Activated naive CD4-positive, alpha-beta T cell (primary cell): ENCODE measurements around the gene MPC1.
"Not testable (repeated sequence)": the region's sequence is repeated elsewhere in the genome, so short reads cannot be mapped to it uniquely, and the experiment has no call there.

Source experiments
- DNase-seq, 4 experiments: peaks; one replicate each; lab custom pipeline; 2025; lab: John Stamatoyannopoulos, UW

MPC1 gene

GRCh38 chr6:166406197-166406596 is 23.5 kb upstream of the MPC1 start:
- DNase-seq = no peak

DNA sequence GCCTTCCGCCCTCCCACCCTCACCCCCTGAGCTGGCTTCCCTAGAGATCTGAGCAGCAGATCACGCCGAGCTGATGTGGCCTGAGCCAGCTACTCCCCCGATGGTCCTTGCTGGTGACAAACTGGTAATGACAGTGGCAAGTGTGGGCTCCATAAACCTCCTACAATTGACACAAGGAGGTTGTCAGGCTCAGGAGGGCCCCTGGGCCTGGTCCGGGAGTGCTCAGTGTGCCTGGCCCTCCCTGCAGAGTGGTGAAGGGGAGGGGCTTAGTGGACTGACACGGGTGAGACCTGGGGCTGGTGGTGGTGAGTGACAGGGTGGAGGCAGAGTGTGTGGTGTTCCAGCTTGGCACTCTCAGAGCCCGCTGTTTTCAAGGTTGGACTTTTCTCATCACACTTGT is 22.6 kb upstream of the MPC1 start:
- DNase-seq = no peak

- no peak for DNase-seq
Measured at GRCh38 chr6:166402582-166403277, 20.0 kb upstream of the MPC1 start.

GRCh38 chr6:166400649-166401250 is 18.0 kb upstream of the MPC1 start:
- DNase-seq = peak in 2 of 4 experiments; percentile 16 to 34

GRCh38 chr6:166400181-166400580 is 17.4 kb upstream of the MPC1 start:
- no peak for DNase-seq

DNA sequence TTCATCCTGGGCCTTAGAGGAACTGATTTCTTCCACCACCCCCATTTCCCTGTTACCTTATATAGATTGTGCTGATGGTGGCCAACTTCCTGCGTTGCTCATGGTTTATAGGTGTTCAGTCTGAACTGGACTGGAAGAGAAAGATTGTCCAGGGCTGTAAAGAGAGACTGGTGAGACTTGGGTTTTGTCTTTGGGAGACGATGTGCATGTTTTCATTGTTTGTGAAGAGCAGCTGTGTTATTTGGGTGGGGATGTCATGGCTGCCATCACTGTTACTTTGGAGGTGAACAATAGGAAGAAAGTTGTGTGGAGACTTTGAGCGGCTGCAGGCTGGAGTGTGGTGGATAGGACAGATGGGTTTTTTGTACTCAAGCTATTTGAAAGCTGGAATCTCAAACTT is 15.6 kb upstream of the MPC1 start:
- DNase-seq = no peak

GRCh38 chr6:166397849-166398248 is 15.1 kb upstream of the MPC1 start:
- DNase-seq = no peak

DNA sequence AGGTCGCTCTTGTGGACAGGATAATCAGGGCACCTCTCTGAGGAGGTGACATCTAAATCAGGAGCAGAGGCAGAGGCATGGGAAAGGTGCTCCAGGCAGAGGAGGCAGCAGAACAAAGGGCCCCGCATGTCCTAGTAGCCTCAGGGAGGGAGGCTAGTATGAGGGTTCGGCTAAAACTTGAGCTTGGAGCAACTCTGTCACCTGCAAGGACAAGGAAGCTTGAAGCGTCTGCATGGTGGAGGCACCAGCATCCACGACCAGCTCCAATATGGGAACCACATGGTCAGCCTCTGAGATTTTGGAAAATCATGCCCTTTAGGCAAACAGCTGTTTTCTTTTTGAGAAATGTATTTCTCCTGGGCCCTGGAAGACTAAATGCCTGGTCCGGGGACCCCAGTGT is 13.0 kb upstream of the MPC1 start:
- no peak for DNase-seq

DNA sequence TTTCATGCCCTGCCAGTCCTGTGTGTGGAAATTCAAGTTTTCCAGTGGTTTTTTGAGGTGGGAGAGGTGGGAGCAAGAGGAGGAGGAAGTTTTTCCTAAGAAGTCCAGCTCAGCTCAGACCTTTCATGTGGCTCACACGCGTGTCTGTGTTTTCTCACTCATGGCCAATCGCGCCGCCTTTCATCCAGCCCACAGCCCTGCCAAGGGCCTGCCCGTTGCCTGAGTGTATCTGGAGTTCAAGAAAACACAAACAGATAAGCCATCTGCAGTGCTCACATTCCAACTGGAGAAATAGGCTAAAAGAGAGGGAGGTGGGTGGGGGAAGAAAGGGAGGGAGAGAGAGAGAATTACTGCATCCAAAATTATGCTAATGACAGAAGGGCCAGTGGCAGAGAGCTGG is 12.6 kb upstream of the MPC1 start:
- no peak for DNase-seq

- no peak for DNase-seq
Measured at GRCh38 chr6:166394036-166394892, 11.5 kb upstream of the MPC1 start.

GRCh38 chr6:166393535-166393823 is 10.7 kb upstream of the MPC1 start:
- DNase-seq = no peak

- DNase-seq = not testable (repeated sequence)
Measured at GRCh38 chr6:166392755-166393534, 10.2 kb upstream of the MPC1 start.

- DNase-seq = no peak
Measured at GRCh38 chr6:166389119-166389518, 6.4 kb upstream of the MPC1 start.

GRCh38 chr6:166388290-166389004 is 5.7 kb upstream of the MPC1 start:
- no peak for DNase-seq

- no peak for DNase-seq
Measured at GRCh38 chr6:166387642-166388289, 5.0 kb upstream of the MPC1 start.

- DNase-seq = not testable (repeated sequence)
Measured at GRCh38 chr6:166387098-166387497, 4.4 kb upstream of the MPC1 start.

DNA sequence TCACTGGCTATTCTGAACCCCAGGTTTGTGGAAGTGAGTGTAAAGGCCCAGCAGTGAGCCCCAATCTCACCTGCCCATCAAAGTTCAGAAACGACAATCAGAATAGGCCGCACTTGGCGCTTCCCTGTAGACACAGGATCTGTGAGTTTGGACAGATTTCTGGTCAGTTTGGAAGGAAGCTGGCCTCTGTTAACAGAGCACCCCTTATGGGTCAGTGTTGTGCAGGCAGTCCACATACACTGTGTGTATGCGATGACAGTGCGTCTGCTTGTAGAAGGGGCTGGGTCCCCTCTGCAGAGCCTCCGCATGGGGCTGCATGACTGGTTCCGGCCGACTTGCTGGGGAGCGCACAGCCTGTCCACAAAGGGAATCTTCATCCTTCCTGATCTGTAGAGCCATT is 3.4 kb upstream of the MPC1 start:
- DNase-seq = no peak

DNA sequence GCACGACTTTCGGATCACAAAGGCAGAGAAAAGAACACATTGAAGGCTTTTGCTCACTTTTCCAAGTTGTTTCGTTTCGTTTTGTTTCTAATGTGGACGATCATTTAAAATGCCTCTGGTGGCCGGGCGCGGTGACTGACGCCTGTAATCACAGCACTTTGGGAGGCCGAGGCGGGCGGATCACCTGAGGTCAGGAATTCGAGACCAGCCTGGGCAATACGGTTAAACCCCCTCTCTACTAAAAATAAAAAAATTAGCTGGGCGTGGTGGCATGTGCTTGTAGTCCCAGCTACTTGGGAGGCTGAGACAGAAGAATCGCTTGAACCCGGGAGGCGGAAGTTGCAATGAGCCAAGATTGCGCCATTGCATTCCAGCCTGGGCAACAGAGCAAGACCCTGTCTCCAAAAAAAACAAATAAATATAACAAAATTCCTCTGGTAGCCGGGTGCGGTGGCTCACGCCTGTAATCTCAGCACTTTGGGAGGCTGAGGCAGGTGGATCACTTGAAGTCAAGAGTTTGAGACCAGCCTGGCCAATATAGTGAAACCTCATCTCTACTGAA is 1.1 kb upstream of the MPC1 start:
- DNase-seq = peak in 2 of 4 experiments; percentile 5 to 15

DNA sequence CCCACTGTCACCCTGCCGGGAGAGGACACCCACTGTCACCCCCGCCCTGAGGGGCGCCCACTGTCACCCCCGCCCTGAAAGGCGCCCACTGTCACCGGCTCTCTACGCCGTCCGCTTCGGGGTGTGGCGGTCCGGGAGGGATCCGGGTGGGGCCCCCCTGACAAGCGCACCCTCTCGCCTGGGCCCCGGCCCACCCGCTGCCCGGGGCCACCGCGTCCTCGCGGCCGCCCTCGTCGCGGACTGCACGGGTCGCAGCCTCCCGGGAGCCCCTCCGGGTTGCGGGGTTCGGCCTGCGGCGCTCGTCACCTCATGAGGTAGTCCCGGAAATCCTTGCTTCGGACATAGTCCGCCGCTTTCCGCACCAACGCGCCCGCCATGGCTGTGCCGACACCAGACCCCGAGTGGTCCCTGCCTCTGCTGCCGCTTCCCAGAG is 224 bp downstream of the MPC1 start:
- no peak for DNase-seq

GRCh38 chr6:166381733-166382499 is 824 bp downstream of the MPC1 start:
- peak; percentile 20 to 55 (median 34) for DNase-seq
